ENCODE measurements around the gene SCD5.

DNA sequence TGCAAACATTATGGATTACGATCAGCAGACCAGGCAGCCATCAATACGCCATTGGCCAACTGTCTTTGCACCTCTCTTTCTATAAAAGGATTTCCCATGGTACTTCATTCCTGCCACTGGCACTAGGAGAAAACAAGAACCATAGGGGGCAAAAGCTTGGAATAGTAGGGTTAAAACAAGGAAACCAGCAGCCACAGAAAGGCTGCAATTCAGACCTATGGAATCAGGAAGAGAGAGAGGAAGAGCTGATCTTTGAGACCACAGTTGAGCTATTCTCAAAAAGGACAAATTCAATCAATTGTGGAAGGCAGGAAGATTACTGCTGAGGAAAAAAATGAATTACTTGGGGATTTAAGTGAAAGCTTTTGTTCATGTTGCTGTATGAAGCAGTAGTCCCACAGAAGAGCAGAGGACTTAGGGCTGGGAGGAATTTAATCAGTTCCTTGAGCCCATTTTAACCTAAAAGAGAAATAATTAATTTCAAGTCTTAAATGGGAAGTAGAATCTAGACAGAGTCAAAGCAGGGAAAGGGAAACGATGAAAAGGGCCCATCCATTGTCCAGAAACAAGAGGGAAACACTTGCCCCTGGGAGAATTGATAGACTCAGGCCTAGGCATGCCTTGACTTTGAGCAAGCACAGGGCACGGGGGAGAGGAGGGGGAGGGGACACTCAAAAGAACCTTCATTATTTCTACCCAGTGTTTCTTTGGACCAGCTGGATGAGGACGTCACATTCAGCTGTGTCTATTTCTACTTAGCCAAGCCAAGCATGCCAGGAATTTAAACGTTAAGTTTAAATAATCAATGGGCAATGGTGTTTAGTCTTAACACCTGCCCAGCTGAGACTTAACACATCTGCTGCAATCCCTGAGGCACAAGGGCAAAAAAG is 50.7 kb downstream of the SCD5 start:
- TF ChIP-seq, protein P1, sequence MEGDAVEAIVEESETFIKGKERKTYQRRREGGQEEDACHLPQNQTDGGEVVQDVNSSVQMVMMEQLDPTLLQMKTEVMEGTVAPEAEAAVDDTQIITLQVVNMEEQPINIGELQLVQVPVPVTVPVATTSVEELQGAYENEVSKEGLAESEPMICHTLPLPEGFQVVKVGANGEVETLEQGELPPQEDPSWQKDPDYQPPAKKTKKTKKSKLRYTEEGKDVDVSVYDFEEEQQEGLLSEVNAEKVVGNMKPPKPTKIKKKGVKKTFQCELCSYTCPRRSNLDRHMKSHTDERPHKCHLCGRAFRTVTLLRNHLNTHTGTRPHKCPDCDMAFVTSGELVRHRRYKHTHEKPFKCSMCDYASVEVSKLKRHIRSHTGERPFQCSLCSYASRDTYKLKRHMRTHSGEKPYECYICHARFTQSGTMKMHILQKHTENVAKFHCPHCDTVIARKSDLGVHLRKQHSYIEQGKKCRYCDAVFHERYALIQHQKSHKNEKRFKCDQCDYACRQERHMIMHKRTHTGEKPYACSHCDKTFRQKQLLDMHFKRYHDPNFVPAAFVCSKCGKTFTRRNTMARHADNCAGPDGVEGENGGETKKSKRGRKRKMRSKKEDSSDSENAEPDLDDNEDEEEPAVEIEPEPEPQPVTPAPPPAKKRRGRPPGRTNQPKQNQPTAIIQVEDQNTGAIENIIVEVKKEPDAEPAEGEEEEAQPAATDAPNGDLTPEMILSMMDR (conservative IDR thresholded peaks at IDR 0.05 in 1 of 2, IDR thresholded peaks at IDR 0.05 in 1 of 2; ENCODE audit: extremely low read depth in 1 of 2, insufficient read depth in 1 of 2, low read depth in 1 of 2, low read length in 2 of 2): no peak
- TF ChIP-seq EZH2 (IDR thresholded peaks at IDR 0.05; ENCODE audit: borderline replicate concordance, low read length): no peak
